Inflammatory macrophage (primary cell): ENCODE data around the gene KNDC1.
"Not testable (repeated sequence)": the region's sequence is repeated elsewhere in the genome, so short reads cannot be mapped to it uniquely, and the experiment has no call there.

Experiments used
- DNase-seq, 2 donors: peaks; one replicate each; pipeline ENCODE4 v3.0.0-alpha.2; 2020 to 2022

KNDC1 gene

GRCh38 chr10:133124357-133125211 is 35.4 kb upstream of the KNDC1 start:
- DNase-seq, result peak; percentile 5 to 32

GRCh38 chr10:133125901-133126300 is 34.1 kb upstream of the KNDC1 start:
- DNase-seq, result no peak

- no peak for DNase-seq
These were observed 33.4 kb upstream of the KNDC1 start for GRCh38 chr10:133126431-133127290.

GRCh38 chr10:133127291-133128125 is 32.5 kb upstream of the KNDC1 start:
- no peak for DNase-seq

GRCh38 chr10:133128126-133129070 is 31.6 kb upstream of the KNDC1 start:
- DNase-seq, result no peak

- DNase-seq, result no peak
These were observed 30.8 kb upstream of the KNDC1 start for GRCh38 chr10:133129071-133129858.

GRCh38 chr10:133129859-133130495 is 30.0 kb upstream of the KNDC1 start:
- no peak for DNase-seq

GRCh38 chr10:133130602-133131001 is 29.4 kb upstream of the KNDC1 start:
- no peak for DNase-seq

- no peak for DNase-seq
These were observed 29.0 kb upstream of the KNDC1 start for GRCh38 chr10:133131053-133131452.

GRCh38 chr10:133131734-133132472 is 28.1 kb upstream of the KNDC1 start:
- DNase-seq, result no peak

GRCh38 chr10:133132473-133133291 is 27.3 kb upstream of the KNDC1 start:
- no peak for DNase-seq

GRCh38 chr10:133133471-133134231 is 26.4 kb upstream of the KNDC1 start:
- no peak for DNase-seq

GRCh38 chr10:133134411-133135115 is 25.5 kb upstream of the KNDC1 start:
- DNase-seq, result no peak

GRCh38 chr10:133135116-133135465 is 24.9 kb upstream of the KNDC1 start:
- no peak for DNase-seq

- DNase-seq, result not testable (repeated sequence)
These were observed 22.4 kb upstream of the KNDC1 start for GRCh38 chr10:133137486-133138145.

GRCh38 chr10:133139551-133140065 is 20.4 kb upstream of the KNDC1 start:
- DNase-seq, result no peak
